Cardiac fibroblast (primary cell): ENCODE measurements around the gene GPS2.

ENCODE experiments used
- DNase-seq, 2 donors: peaks; one replicate each; pipeline versions ENCODE4 v3.0.0 to v3.0.0-alpha.2; 2010; ENCODE audit warnings: low read depth in 2 of 2
- H3K4me3 ChIP-seq, 2 donors: replicated peaks in 1 of 2; 1 replicate in 1 of 2; 2 replicates in 1 of 2; pipeline ENCODE4 v1.5.1; 2011; ENCODE audit warnings: low read depth in 2 of 2, low read length in 2 of 2, mild to moderate bottlenecking in 2 of 2, moderate library complexity in 1 of 2
- TF ChIP-seq, protein P1 (sequence below): IDR thresholded peaks from one replicate; pipeline ENCODE4 v1.5.1; 2011; ENCODE audit warnings: low read depth, mild to moderate bottlenecking, low read length, inconsistent platforms

The GPS2 gene

DNA sequence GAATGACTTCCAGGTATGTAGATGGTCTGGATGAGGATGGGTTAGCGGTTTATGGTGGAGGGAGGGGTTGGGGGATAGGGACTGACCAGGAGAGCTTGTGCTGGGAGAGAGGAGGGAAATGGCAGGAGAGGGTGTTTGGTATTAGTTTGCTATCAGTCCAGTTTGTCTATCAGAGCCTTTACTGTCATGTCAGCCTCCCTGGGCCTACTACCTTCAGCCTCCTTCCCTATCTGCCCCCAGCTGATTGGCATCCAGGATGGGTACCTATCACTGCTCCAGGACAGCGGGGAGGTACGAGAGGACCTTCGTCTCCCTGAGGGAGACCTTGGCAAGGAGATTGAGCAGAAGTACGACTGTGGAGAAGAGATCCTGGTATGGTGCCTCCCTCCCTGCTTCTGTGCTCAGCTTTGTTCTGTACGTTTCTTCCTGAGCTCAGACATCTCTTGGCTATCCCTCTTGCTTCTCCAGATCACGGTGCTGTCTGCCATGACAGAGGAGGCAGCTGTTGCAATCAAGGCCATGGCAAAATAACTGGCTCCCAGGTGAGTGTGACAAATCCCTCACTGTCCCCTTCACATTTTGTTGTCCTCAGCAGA lies 4.0 kb downstream of the GPS2 start:
- DNase-seq, result no peak
- TF ChIP-seq, protein P1, sequence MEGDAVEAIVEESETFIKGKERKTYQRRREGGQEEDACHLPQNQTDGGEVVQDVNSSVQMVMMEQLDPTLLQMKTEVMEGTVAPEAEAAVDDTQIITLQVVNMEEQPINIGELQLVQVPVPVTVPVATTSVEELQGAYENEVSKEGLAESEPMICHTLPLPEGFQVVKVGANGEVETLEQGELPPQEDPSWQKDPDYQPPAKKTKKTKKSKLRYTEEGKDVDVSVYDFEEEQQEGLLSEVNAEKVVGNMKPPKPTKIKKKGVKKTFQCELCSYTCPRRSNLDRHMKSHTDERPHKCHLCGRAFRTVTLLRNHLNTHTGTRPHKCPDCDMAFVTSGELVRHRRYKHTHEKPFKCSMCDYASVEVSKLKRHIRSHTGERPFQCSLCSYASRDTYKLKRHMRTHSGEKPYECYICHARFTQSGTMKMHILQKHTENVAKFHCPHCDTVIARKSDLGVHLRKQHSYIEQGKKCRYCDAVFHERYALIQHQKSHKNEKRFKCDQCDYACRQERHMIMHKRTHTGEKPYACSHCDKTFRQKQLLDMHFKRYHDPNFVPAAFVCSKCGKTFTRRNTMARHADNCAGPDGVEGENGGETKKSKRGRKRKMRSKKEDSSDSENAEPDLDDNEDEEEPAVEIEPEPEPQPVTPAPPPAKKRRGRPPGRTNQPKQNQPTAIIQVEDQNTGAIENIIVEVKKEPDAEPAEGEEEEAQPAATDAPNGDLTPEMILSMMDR, result no peak
- H3K4me3 ChIP-seq, result no peak overlapping the region

DNA sequence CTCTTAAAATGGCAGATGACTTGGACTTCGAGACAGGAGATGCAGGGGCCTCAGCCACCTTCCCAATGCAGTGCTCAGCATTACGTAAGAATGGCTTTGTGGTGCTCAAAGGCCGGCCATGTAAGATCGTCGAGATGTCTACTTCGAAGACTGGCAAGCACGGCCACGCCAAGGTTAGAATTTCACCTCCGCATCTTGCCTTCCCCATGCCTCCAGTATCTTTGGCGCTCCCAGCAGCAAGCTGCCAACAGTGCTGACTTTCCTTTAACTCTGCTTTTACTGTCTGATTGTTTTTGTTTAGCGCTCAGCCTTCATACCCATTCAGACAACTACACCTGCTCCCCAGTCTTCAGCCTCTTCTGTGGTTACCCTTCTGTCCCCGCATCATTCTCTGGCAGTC lies 5.5 kb downstream of the GPS2 start:
- TF ChIP-seq, protein P1, result no peak
- H3K4me3 ChIP-seq, result peak overlapping the region; percentile 89 to 93
- no peak for DNase-seq

DNA sequence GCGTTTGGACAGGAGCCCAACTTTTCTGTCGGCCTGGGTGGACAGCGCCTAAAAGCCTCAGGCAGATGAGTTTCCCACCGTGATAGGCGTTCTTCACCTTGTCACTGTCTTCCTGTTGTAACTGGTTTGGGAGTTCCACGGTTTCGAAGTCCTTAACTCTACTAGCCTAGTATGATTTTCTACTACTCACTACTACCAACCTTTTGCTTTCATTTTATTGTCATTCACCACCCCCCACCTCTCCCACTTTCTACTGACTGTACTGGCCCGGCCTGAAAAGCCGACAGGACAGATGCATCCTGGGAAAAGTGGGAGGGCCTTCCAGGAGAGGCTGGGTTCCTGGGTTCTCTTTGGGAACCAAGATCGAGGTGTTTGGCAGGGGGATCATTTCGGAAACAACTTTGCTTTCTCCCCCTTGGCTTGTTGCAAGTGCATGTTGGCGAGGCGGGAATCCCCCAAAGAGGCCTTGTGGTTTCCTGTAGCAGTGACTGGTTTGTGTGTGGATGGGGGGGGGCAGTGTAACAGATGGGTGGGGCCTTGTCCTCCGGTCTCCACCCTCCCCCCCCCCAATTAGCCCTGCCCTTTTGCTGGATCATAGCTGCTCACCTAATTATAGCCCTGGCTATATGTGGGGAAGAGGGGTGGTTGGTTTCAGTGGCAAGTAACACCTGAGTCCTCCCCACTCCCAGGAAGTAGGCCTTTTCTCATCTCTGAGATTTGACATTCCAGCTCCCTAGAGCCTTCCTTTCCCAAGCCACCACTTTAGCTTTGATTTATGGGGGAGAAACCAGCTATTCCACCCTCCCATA lies 6.3 kb downstream of the GPS2 start:
- peak overlapping the region; percentile 89 to 93 for H3K4me3 ChIP-seq
- peak; percentile 83 to 86 for DNase-seq
- TF ChIP-seq, protein P1, result no peak

DNA sequence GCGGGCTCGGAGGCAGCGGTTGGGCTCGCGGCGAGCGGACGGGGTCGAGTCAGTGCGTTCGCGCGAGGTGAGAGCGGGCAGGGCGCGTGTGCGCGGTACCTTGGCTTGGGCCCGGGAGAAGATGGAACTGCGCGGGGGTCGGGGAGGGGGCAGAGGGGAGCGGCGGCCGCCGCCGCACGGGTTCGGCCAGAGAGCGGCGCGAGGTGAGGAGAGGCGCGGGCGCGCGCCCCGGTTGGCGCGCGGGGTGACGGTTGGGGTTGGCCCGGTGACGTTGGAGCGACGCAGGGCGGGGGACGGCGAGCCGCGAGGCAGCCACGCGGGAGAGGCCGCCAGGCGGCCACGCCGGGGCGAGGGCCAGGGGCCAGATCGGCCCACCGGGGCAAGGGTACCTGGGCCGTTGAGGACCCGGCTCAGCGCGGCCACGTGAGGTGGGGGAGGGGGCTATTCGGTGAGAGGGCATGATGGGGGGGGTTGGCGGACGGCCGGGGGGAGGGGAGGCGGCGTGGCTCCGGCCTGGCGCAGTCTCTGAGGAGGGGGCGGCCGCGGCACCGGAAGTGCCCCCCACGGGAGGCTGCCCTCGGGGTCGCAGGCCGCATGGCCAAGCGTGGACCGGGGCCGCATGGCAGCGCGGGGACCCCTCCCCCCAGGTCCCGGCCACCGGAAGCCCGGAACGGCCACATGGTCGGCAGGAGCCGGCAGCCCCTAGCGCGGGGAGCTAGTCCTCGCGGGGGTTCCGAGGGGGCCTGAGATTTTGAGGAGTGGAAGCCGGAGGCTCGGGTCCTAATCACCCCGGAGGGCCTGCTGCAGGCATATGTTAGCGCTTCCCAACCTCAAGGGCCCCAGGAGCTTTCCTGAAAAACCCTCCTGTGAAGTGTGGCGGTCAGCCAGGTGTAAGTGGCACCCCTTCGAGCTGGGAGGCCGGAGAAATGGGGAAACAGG lies 7.2 kb downstream of the GPS2 start:
- peak; percentile 37 to 51 for DNase-seq
- peak overlapping the region; percentile 89 to 93 for H3K4me3 ChIP-seq
- TF ChIP-seq, protein P1, result no peak

DNA sequence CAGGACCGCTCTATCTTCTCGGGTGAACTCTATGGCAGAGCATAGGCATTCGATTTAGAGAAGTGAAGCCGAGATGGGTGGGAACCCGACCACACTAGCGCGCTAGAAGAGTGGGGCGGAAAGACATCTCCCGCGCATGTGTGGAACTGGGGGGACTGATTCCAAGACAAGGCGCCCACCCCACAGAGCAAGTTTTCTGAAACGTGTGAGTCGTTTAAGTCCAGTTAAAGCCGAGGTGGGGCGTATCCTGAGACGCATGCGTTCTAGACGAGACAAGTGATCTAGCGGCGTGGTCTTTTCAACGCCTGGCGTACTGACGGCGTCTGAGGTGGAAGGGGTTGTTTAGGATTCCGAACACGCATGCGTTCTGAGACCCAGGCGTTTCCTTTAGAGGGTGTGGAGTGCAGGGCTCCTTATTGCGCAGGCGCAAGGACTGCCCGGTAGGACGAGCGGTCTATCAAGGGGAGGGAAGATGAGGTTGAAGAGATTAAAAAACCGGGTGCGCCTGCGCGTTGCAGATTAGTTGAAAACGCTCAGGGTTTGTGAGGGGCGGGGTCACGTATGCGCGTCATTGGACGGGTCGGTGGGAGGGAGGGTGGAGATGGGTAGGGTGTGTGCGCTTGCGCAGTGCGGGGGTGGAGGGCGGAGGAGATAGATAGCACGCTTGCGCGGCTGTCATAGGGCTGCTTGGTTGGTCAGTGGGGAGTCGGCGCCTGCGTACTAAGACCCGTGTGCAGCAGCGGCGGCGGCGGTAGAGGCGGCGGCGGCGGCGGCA lies 8.1 kb downstream of the GPS2 start, which contains the start of gene EIF5A:
TSS of gene EIF5A (plus strand) at position 718 of the 775 bp plus-strand sequence. CDS start 2,008 bp downstream, outside the sequence.
- peak; percentile 100 for DNase-seq
- TF ChIP-seq, protein P1, result no peak
- H3K4me3 ChIP-seq, result peak within 1 kb of the TSS; percentile 89 to 93

DNA sequence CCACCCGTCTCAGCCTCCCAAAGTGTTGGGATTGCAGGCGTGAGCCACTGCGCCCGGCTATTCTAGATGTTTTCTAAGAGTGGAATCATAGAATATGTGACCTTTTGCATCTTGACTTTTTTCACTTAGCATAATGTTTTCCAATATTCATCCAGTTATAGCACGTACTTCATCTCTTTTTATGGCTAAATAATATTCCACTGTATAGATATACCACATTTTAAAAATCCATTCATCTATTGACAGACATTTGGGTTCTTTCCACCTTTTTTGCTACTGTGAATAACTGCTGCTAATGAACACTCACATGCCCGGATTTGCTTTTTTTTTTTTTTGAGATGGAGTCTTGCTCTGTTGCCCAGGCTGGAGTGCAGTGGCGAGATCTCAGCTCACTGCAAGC lies 11.0 kb downstream of the GPS2 start:
- TF ChIP-seq, protein P1, result no peak
- DNase-seq, result no peak
- no peak overlapping the region for H3K4me3 ChIP-seq
